Sigmoid colon (tissue), 7 donors: ENCODE results near the gene NRP1. TPM values are rescaled to one million over a fixed set of nuclear protein-coding genes. Genes with fewer than 3 reads are reported as not detected.
"Not testable (repeated sequence)": the region's sequence is repeated elsewhere in the genome, so short reads cannot be mapped to it uniquely, and the experiment has no call there.

Experiments
- DNase-seq: peaks from one replicate; pipeline ENCODE4 v3.0.0-alpha.2; 2019
- H3K27ac ChIP-seq, 4 donors: fragments of 200-600 bp; sonication (generic); one replicate each; pipeline ENCODE4 v1.5.1; 2016 to 2019; ENCODE audit warnings: mild to moderate bottlenecking in 1 of 4
- H3K27me3 ChIP-seq, 3 donors: fragments of 200-600 bp; sonication (generic); one replicate each; pipeline ENCODE4 v1.5.1; 2019; ENCODE audit warnings: mild to moderate bottlenecking in 1 of 3
- H3K36me3 ChIP-seq, 4 donors: fragments of 200-600 bp; sonication (generic); one replicate each; pipeline ENCODE4 v1.5.1; 2016 to 2019
- H3K4me1 ChIP-seq, 4 donors: fragments of 200-600 bp; sonication (generic); one replicate each; pipeline ENCODE4 v1.5.1; 2017 to 2019
- H3K4me3 ChIP-seq, 4 donors: fragments of 200-600 bp; sonication (generic); one replicate each; pipeline ENCODE4 v1.5.1; 2017 to 2019; ENCODE audit warnings: mild to moderate bottlenecking in 2 of 4, moderate library complexity in 1 of 4
- H3K9me3 ChIP-seq, 4 donors: fragments of 200-600 bp in 3 of 4; sonication (generic) in 3 of 4; one replicate each; pipeline versions ENCODE4 v1.5.1 to v1.6.1; 2013 to 2019
- EP300 ChIP-seq, 4 donors: sonication (generic); formaldehyde crosslinking; IDR thresholded peaks; one replicate each; pipeline ENCODE4 v1.6.1; 2017; ENCODE audit warnings: antibody characterized with exemption in 4 of 4
- POLR2A ChIP-seq, 2 donors: fragments of 450-650 bp; IDR thresholded peaks; one replicate each; pipeline ENCODE4 v1.6.1; 2016; ENCODE audit warnings: antibody characterized with exemption in 2 of 2, mild to moderate bottlenecking in 2 of 2, moderate library complexity in 2 of 2
- POLR2AphosphoS5 ChIP-seq, 4 donors: sonication (generic); formaldehyde crosslinking; IDR thresholded peaks; one replicate each; pipeline ENCODE4 v1.6.1; 2017; ENCODE audit warnings: antibody characterized with exemption in 4 of 4
- WGBS, 2 donors: extraction: QIAGEN DNeasy Blood & Tissue Kit; methylation state at CpG; one replicate each; pipeline ENCODE4 v1.1.7; 2013; 5-methylcytosine and 5-hydroxymethylcytosine counted together
- intact Hi-C: fragments of 100-400 bp; cut with DNase I; formaldehyde crosslinking; loops from one replicate; pipeline ENCODE4 v1.15.1; 2023
- polyA plus RNA-seq, 3 donors: library from polyadenylated mRNA; stranded (reverse); fragments of 200-250 nt; gene quantifications; one replicate each; pipeline ENCODE4 v1.2.3, GENCODE V29; 2013
- total RNA-seq, 4 donors: library from RNA; depleted of rRNA; stranded (reverse); fragments of >200 nt; gene quantifications; one replicate each; pipeline ENCODE4 v1.1.0, GENCODE V29; 2016
- TF ChIP-seq, protein P1 (sequence below), 4 experiments: fragments of 450-650 bp in 3 of 4; fragments of 200-600 bp in 1 of 4; IDR thresholded peaks; one replicate each; pipeline ENCODE4 v1.5.1; 2016 to 2019; ENCODE audit warnings: antibody characterized with exemption in 4 of 4, mild to moderate bottlenecking in 3 of 4, moderate library complexity in 2 of 4
- donor health status: healthy with polysubstance abuse.
- donor health status: Bipolar disorder and iron deficiency.
- donor health status: healthy.

NRP1 gene
- total and polyA plus RNA-seq, 7 donors, result 3.6 to 52.4 (median 44.1) TPM

- 84 to 91% methylated on average over 3 of the region's 3 CpGs for WGBS, 2 donors
- TF ChIP-seq, protein P1, sequence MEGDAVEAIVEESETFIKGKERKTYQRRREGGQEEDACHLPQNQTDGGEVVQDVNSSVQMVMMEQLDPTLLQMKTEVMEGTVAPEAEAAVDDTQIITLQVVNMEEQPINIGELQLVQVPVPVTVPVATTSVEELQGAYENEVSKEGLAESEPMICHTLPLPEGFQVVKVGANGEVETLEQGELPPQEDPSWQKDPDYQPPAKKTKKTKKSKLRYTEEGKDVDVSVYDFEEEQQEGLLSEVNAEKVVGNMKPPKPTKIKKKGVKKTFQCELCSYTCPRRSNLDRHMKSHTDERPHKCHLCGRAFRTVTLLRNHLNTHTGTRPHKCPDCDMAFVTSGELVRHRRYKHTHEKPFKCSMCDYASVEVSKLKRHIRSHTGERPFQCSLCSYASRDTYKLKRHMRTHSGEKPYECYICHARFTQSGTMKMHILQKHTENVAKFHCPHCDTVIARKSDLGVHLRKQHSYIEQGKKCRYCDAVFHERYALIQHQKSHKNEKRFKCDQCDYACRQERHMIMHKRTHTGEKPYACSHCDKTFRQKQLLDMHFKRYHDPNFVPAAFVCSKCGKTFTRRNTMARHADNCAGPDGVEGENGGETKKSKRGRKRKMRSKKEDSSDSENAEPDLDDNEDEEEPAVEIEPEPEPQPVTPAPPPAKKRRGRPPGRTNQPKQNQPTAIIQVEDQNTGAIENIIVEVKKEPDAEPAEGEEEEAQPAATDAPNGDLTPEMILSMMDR (IDR thresholded peaks at IDR 0.05), result no peak
- no peak for TF ChIP-seq POLR2AphosphoS5 (IDR thresholded peaks at IDR 0.05)
- no peak for TF ChIP-seq POLR2A (IDR thresholded peaks at IDR 0.05)
- no peak for TF ChIP-seq EP300 (IDR thresholded peaks at IDR 0.05)
- Histone ChIP-seq H3K27me3 (no peaks in the 10 kb centered on the region), H3K36me3 (peaks cover 0 to 18% (median 0%) of the 10 kb centered on the region in 4 donors), H3K9me3 (no peaks in the 10 kb centered on the region), H3K27ac (peak overlapping the region in 1 of 4 donors; percentile 16), H3K4me1 (peaks cover 0 to 5% (median 1%) of the 10 kb centered on the region in 4 donors), H3K4me3 (no peak overlapping the region)
- DNase-seq, result no peak
- intact Hi-C loops, result no loop called here
These were observed 105.1 kb downstream of the NRP1 start for GRCh38 chr10:33229252-33229948.

- TF ChIP-seq EP300 (IDR thresholded peaks at IDR 0.05), result no peak
- TF ChIP-seq POLR2AphosphoS5 (IDR thresholded peaks at IDR 0.05), result no peak
- Histone ChIP-seq H3K9me3 (no peaks in the 10 kb centered on the region), H3K4me1 (no peaks in the 10 kb centered on the region), H3K27ac (no peak overlapping the region), H3K27me3 (no peaks in the 10 kb centered on the region), H3K4me3 (no peak overlapping the region), H3K36me3 (peaks cover 0 to 23% (median 0%) of the 10 kb centered on the region in 4 donors)
- no peak for DNase-seq
- WGBS, 2 donors, result 92 to 93% methylated on average over 3 of the region's 3 CpGs
- intact Hi-C loops, result no loop called here
These were observed 106.0 kb downstream of the NRP1 start for GRCh38 chr10:33228426-33228825.

DNA sequence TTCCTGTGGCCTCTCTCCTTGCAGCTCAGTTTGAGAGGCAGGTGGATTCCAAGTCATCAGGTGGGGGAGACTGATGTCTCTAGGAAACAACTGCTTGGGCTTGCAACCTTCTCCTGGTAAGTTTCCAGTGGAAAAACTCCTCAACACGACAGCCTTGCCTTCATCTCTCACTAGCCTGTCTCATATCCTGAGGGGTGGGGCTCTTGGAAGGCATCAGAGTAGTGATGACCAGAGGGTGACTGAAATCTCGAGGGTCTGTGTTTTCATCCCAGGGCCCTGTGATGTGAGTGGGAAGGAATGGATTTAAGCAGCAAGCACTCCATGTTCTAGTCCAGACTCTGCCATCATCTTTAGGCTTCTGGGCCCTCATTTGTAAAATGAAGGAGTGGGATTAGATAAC is 107.0 kb downstream of the NRP1 start:
- no peaks in the 10 kb centered on the region for H3K27me3 ChIP-seq
- TF ChIP-seq POLR2AphosphoS5 (IDR thresholded peaks at IDR 0.05) (no peak), POLR2A (IDR thresholded peaks at IDR 0.05) (no peak), EP300 (IDR thresholded peaks at IDR 0.05) (no peak)
- TF ChIP-seq, protein P1 (IDR thresholded peaks at IDR 0.05), result no peak
- H3K4me3 ChIP-seq, result no peak overlapping the region
- H3K36me3 ChIP-seq, result peaks cover 0 to 30% (median 0%) of the 10 kb centered on the region in 4 donors
- no peak for DNase-seq
- 60 to 70% methylated on average over 2 of the region's 2 CpGs for WGBS, 2 donors
- intact Hi-C loops, result no loop called here
- H3K27ac ChIP-seq, result no peak overlapping the region
- H3K9me3 ChIP-seq, result no peaks in the 10 kb centered on the region
- H3K4me1 ChIP-seq, result no peaks in the 10 kb centered on the region

DNA sequence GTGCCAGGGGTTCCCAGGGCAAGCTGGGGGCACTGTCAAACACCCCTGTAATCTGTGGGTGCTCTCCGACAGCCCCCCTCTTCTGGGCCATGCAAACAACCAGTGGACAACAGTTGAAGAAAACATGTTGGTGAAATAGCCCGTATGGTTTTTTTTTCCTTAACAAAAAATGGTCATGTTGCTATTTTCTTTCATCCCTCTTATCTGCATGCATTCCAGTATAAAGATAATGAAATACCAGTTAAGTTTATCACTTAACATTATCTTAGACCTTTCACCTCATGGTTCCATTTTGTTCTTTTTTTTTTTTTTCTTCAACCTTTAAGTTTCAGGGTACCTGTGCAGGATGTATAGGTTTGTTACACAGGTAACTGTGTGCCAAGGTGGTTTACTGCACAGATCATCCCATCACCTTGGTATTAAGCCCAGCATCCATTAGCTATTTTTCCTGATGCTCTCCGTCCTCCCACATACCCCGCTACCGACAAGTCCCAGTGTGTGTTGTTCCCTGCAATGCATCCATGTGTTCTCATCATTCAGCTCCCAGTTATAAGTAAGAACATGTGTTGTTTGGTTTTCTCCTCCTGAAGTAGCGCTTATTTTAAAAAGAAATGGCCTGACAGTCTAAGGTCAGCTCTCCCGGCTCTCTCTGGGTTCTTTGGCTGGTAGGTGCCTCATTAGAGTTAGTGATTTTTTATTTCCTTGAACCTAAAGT is 110.1 kb downstream of the NRP1 start:
- H3K27ac ChIP-seq, result no peak overlapping the region
- no peaks in the 10 kb centered on the region for H3K27me3 ChIP-seq
- peaks cover 0 to 50% (median 0%) of the 10 kb centered on the region in 4 donors for H3K36me3 ChIP-seq
- no peak overlapping the region for H3K4me3 ChIP-seq
- H3K9me3 ChIP-seq, result no peaks in the 10 kb centered on the region
- intact Hi-C loops, result no loop called here
- WGBS, 2 donors, result 93 to 95% methylated on average over 7 of the region's 7 CpGs
- DNase-seq, result no peak
- H3K4me1 ChIP-seq, result no peaks in the 10 kb centered on the region
- TF ChIP-seq POLR2A (IDR thresholded peaks at IDR 0.05) (no peak), EP300 (IDR thresholded peaks at IDR 0.05) (no peak), POLR2AphosphoS5 (IDR thresholded peaks at IDR 0.05) (no peak)
- TF ChIP-seq, protein P1 (IDR thresholded peaks at IDR 0.05), result no peak

GRCh38 chr10:33223326-33224000 is 111.0 kb downstream of the NRP1 start:
- 80 to 95% methylated on average over 3 of the region's 3 CpGs for WGBS, 2 donors
- Histone ChIP-seq H3K4me3 (no peak overlapping the region), H3K4me1 (no peaks in the 10 kb centered on the region), H3K27me3 (no peaks in the 10 kb centered on the region), H3K27ac (no peak overlapping the region), H3K9me3 (no peaks in the 10 kb centered on the region), H3K36me3 (peaks cover 0 to 50% (median 0%) of the 10 kb centered on the region in 4 donors)
- DNase-seq, result no peak
- TF ChIP-seq EP300 (IDR thresholded peaks at IDR 0.05), result no peak
- no peak for TF ChIP-seq POLR2A (IDR thresholded peaks at IDR 0.05)
- TF ChIP-seq POLR2AphosphoS5 (IDR thresholded peaks at IDR 0.05), result no peak
- intact Hi-C loops, result no loop called here

GRCh38 chr10:33222304-33222703 is 112.2 kb downstream of the NRP1 start:
- 87 to 97% methylated on average over 9 of the region's 9 CpGs for WGBS, 2 donors
- H3K9me3 ChIP-seq, H3K4me1 ChIP-seq, H3K27me3 ChIP-seq, intact Hi-C loops, H3K4me3 ChIP-seq, DNase-seq, H3K27ac ChIP-seq: not testable (repeated sequence)
- H3K36me3 ChIP-seq, result peaks cover 0 to 50% (median 0%) of the 10 kb centered on the region in 4 donors
